Measurements from ENCODE around the gene TLCD2.

GRCh38 chr17:1715803-1716075 is 5.6 kb upstream of the TLCD2 start:
- TF ChIP-seq CTCF (conservative IDR thresholded peaks at IDR 0.05; ENCODE audit: low read depth in 2 of 2) (no peak), EZH2phosphoT487 (IDR thresholded peaks at IDR 0.05; ENCODE audit: unreplicated experiment) (no peak), NANOG (IDR thresholded peaks at IDR 0.05; ENCODE audit: borderline replicate concordance) (no peak), JUNB (IDR thresholded peaks at IDR 0.05; ENCODE audit: unreplicated experiment) (no peak), ETS1 (IDR thresholded peaks at IDR 0.05) (no peak), POLR2AphosphoS5 (IDR thresholded peaks at IDR 0.05; ENCODE audit: low read depth) (no peak), REST (IDR thresholded peaks at IDR 0.05; ENCODE audit: unreplicated experiment) (no peak), EZH2 (IDR thresholded peaks at IDR 0.05; ENCODE audit: low read depth, unreplicated experiment) (no peak)

Measured in GM23338 (cell line).